Skeletal muscle satellite cell (primary cell): ENCODE data around the gene SGF29.
"Not testable (repeated sequence)": the region's sequence is repeated elsewhere in the genome, so short reads cannot be mapped to it uniquely, and the experiment has no call there.

Experiments
- H3K27me3 ChIP-seq: 2 replicates; pipeline ENCODE4 v1.7.0; 2013; ENCODE audit warnings: low read length; ENCODE audit not compliant: control insufficient read depth, insufficient read depth
- H3K36me3 ChIP-seq: 2 replicates; pipeline ENCODE4 v1.7.0; 2013; ENCODE audit warnings: mild to moderate bottlenecking, control low read depth, low read length; ENCODE audit not compliant: insufficient read depth
- H3K4me1 ChIP-seq: 2 replicates; pipeline ENCODE4 v1.7.0; 2013; ENCODE audit warnings: low read length; ENCODE audit not compliant: control insufficient read depth, insufficient read depth
- H3K4me2 ChIP-seq: 2 replicates; pipeline ENCODE4 v1.7.0; 2013; ENCODE audit warnings: mild to moderate bottlenecking, low read length
- H3K4me3 ChIP-seq: 2 replicates; pipeline ENCODE4 v1.7.0; 2013; ENCODE audit warnings: low read length
- H3K9ac ChIP-seq: 2 replicates; pipeline ENCODE4 v1.7.0; 2013; ENCODE audit warnings: mild to moderate bottlenecking, low read depth, low read length, moderate library complexity
- H3K9me3 ChIP-seq: replicated peaks from 2 replicates; pipeline ENCODE4 v1.7.0; 2013; ENCODE audit warnings: mild to moderate bottlenecking, control low read depth, low read length

Gene SGF29

DNA sequence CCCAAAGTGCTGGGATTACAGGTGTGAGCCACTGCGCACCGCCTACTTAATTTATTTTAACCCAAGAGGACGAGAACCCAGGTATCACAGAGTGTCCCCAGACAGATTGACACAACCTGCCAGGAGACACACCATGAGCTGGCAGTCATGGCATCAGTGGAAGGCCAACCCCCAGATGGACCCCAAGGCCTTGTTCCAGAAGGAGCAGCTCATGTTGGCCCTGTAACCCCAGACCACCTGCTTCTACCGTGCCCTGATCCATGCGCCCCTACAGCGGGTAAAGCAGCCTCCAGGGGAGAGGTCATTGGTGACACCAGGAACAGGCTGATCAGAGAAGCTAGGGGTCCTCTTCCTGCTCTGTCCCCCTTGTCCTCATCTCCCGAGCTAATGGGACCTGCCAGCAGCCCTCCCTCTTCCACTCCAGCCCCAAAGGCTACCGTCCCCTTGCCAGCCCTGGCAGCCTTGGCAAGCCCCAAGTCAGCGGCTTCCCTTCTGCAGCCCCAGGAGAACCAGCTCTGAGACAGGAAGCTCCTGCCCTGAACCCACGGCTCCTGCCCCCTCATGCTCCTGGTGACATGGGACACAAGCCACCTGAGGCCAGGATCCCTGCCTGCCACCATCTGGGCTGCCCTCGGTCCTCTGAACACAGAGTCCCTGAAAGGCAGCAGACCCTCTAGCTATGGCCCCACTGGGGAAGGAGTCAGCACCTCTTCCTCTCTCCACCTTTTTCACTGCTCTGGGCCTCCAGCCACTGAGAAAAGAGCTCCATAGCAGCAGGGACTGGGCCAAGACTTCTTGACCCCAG, 49.9 kb downstream of the SGF29 start:
- Histone ChIP-seq H3K36me3 (no peaks in the 10 kb centered on the region), H3K4me1 (no peaks in the 10 kb centered on the region), H3K9me3 (no peaks in the 10 kb centered on the region), H3K4me2 (no peak overlapping the region), H3K9ac (no peak overlapping the region), H3K4me3 (no peak overlapping the region), H3K27me3 (peaks cover 16% of the 10 kb centered on the region)

DNA sequence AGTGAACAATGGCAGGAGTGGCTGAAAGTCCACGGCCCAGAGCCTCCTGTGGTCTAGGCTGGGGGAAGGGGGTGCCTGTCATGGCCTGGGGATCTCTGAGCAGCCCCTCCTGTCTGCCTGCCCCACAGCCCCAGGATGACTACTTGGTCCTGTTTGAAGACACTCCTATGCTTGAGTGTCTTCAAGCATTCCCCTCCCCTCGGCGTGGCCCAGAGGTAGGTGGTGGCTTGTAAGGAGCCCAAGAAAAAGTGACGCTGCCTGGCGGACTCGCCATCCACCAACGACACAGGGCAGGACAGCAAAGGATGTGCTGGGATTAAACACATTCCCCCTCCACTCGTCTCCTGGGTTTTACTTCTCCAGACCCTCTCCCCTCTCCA, 50.5 kb downstream of the SGF29 start:
- no peaks in the 10 kb centered on the region for H3K9me3 ChIP-seq
- H3K4me1 ChIP-seq, result no peaks in the 10 kb centered on the region
- H3K9ac ChIP-seq, result no peak overlapping the region
- peaks cover 16% of the 10 kb centered on the region for H3K27me3 ChIP-seq
- no peak overlapping the region for H3K4me2 ChIP-seq
- no peaks in the 10 kb centered on the region for H3K36me3 ChIP-seq
- H3K4me3 ChIP-seq, result no peak overlapping the region

DNA sequence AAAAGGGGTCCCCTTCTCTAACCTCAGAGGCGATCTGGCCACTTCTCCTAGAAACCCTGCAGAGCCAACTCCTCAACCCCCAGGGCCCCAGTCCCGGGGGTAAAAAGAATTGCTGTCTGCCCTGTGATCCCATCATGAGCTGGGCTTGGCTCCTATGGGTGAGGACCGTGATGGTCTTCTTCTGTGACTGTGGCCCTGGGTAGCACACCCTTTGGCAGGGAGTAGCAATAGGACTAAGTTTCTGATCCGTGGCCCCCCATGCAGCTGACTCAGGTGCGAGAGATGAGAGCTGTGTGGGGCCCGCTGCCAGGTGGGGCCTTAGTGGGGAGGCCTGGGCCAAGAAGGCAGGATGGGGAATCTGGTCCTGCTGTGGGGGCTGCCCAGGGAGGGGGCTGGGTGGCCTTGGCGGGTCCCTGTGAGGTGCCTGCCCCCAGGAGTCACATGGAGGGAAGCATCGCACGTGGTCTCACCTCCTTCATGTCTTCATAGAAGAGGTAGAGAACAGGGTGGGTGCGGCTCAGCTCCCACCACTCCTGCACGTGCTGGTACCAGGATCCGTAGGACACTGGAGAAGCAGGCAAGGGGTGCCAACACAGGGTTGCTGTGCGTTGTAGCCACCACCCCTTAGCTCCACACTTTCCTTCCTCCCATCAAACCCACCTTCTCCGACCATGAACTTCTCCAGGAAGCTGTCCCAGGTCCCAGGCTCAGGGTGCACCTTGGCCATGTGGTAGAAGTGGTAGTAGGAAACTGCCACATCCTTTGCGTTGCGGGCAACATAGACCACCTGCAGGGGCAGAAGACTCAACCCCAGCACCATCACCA, 52.8 kb downstream of the SGF29 start:
- Histone ChIP-seq H3K9me3 (no peaks in the 10 kb centered on the region), H3K4me3 (no peak overlapping the region), H3K4me1 (no peaks in the 10 kb centered on the region), H3K27me3 (peaks cover 16% of the 10 kb centered on the region), H3K36me3 (no peaks in the 10 kb centered on the region), H3K4me2 (no peak overlapping the region), H3K9ac (no peak overlapping the region)

- Histone ChIP-seq H3K9ac (no peak overlapping the region), H3K4me2 (no peak overlapping the region), H3K36me3 (no peaks in the 10 kb centered on the region), H3K27me3 (peaks cover 16% of the 10 kb centered on the region), H3K9me3 (no peaks in the 10 kb centered on the region), H3K4me3 (no peak overlapping the region), H3K4me1 (no peaks in the 10 kb centered on the region)
Observed at GRCh38 chr16:28607116-28607623, 53.5 kb downstream of the SGF29 start.

DNA sequence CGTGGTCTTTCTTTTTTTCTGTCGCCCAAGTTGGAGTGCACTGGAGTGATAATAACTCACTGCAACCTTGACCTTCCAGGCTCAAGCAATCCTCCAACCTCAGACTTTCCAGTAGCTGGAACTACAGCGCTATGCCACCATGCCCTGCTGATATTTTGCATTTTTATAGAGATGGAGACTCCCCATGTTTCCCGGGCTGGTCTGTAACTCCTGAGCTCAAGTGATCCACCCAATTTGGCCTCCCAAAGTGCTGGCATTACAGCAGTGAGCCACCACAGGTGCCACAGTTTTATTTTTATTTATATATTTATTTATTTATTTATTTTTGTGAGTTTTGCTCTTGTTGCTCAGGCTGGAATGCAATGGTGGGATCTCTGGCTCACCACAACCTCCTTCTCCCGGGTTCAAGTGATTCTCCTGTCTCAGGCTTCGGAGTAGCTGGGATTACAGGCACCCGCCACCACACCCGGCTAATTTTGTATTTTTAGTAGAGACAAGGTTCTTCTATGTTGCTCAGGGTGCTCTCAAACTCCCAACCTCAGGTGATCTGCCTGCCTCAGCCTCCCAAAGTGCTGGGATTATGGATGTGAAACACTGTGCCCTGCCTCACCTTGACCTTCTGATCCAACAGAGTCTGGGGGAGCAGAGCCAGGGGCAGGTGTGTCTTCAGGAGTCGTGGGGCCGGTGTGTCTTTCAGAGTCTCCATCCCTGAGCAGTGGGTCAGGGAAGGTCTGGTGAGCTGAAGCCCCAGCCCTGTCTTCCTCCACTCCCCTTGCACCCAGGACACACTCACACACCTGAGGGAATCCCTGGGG, 54.2 kb downstream of the SGF29 start:
- not testable (repeated sequence) for H3K4me2 ChIP-seq, H3K4me3 ChIP-seq, H3K4me1 ChIP-seq, H3K36me3 ChIP-seq, H3K9ac ChIP-seq, H3K9me3 ChIP-seq
- H3K27me3 ChIP-seq, result peaks cover 12% of the 10 kb centered on the region

- not testable (repeated sequence) for H3K9me3 ChIP-seq, H3K4me1 ChIP-seq, H3K4me2 ChIP-seq, H3K36me3 ChIP-seq, H3K4me3 ChIP-seq, H3K9ac ChIP-seq, H3K27me3 ChIP-seq
Observed at GRCh38 chr16:28608496-28608808, 54.7 kb downstream of the SGF29 start.

DNA sequence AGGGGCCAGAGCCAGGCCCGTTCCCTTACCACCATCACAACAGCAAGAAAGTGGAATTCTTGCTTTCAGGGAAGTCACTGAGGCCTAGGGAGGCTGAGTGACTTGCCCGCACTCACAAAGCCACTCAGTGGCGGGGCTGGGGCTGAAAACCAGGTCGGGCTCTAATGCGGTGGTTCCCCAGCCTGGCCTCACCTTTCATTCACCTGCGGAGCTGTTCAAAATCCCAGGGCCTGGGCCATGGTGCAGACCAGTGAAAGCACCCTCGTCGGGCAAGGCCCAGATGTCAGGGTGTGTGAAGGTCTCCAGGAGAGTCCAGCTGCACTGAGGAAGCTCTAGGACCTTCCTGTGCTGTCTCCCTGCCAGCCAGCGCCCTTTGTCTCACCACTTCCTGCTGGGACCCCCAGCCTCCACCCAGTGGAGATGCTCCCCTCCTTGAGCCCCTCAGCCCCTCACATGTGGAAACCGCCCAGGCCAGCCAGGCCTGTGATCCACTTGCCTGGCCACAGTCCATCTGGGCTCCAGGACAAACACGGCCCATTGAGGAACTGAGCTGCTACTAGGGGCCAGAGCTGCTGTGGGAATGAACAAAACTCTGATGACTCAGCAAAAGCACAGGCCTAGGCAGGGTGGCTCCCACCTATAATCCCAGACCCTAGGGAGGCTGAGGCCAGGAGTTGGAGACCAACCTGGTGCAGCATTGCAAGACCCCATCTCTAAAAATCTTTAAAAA, 55.3 kb downstream of the SGF29 start:
- not testable (repeated sequence) for H3K4me2 ChIP-seq, H3K9me3 ChIP-seq, H3K27me3 ChIP-seq, H3K36me3 ChIP-seq, H3K4me1 ChIP-seq, H3K9ac ChIP-seq
- H3K4me3 ChIP-seq, result peak overlapping the region; percentile 56

- Histone ChIP-seq H3K9me3 (no peaks in the 10 kb centered on the region), H3K4me1 (no peaks in the 10 kb centered on the region), H3K36me3 (no peaks in the 10 kb centered on the region), H3K9ac (peak within 1 kb of the TSS; percentile 13), H3K4me2 (peak within 1 kb of the TSS; percentile 52), H3K27me3 (no peaks in the 10 kb centered on the region), H3K4me3 (peak within 1 kb of the TSS; percentile 56)
Observed at GRCh38 chr16:28609631-28610594, 56.2 kb downstream of the SGF29 start, which contains the start of gene SULT1A1. Gene SULT1A1 (minus strand): TSS chr16:28610044. CDS start chr16:28608855, 1,189 bp downstream.

DNA sequence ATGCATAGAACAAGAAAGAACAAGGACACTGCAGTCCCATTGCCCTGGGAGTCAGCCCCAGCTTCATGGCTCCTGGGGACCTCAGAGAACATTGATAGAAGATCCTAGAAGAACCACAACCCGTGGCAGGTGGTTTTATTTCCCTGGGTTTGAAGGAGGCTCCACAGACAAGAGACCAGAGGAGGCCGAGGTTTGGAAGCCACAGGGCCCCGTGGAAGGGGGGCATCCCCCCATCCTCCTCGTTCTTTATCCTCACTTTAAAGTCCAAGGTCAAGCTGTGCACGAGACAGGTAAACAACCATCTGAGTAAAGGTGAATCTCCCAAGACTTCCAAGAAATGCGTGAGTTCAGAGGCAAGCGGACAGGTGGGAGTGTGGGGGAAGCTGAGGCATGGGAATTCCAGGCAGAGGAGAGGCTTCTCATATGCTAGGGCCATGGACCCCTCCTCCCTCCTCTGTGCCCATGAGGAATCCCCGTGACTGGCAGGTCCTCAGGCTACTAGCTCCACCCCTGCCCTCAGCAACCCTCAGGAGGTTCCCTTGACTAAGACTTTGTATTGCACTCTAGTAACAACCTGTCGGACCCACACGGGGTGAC, 57.0 kb downstream of the SGF29 start:
- Histone ChIP-seq H3K9me3 (no peaks in the 10 kb centered on the region), H3K4me2 (no peak overlapping the region), H3K4me1 (no peaks in the 10 kb centered on the region), H3K36me3 (no peaks in the 10 kb centered on the region), H3K9ac (no peak overlapping the region), H3K27me3 (no peaks in the 10 kb centered on the region), H3K4me3 (no peak overlapping the region)
